ENCODE data around the gene LOC101059915.
"Not testable (repeated sequence)": the region's sequence is repeated elsewhere in the genome, so short reads cannot be mapped to it uniquely, and the experiment has no call there.

The LOC101059915 gene

GRCh38 chrX:71699023-71699344 lies 31.6 kb downstream of the LOC101059915 start:
- WGBS, 2 experiments (ENCODE audit: insufficient coverage in 1 of 2, insufficient read length in 1 of 2), result no CpG with 5 or more reads among the region's 4 CpGs
- DNase-seq; H3K4me3 ChIP-seq (ENCODE audit: low read length); H3K9ac ChIP-seq (ENCODE audit: extremely low read depth, low read length, poor library complexity, severe bottlenecking); H3K27me3 ChIP-seq (ENCODE audit: control insufficient read depth, insufficient read depth, low read length, poor library complexity, severe bottlenecking); H3K27ac Mint-ChIP-seq; H3K4me1 ChIP-seq (ENCODE audit: control insufficient read depth, insufficient read depth, low read length); H3K27me3 Mint-ChIP-seq (ENCODE audit: insufficient read depth); H3K9me3 Mint-ChIP-seq; H3K36me3 ChIP-seq (ENCODE audit: control insufficient read depth, insufficient read depth, low read length); H3K27ac ChIP-seq (ENCODE audit: low read depth, low read length); H3K36me3 Mint-ChIP-seq (ENCODE audit: low read depth); H3K4me3 Mint-ChIP-seq; H3K9me3 ChIP-seq (ENCODE audit: control insufficient read depth, low read length); H3K4me1 Mint-ChIP-seq: not testable (repeated sequence)

GRCh38 chrX:71702853-71703252 lies 35.5 kb downstream of the LOC101059915 start:
- not testable (repeated sequence) for H3K4me1 Mint-ChIP-seq; DNase-seq; H3K27ac ChIP-seq (ENCODE audit: low read depth, low read length); H3K4me3 Mint-ChIP-seq; H3K36me3 ChIP-seq (ENCODE audit: control insufficient read depth, insufficient read depth, low read length); H3K9me3 ChIP-seq (ENCODE audit: control insufficient read depth, low read length); H3K27me3 ChIP-seq (ENCODE audit: control insufficient read depth, insufficient read depth, low read length, poor library complexity, severe bottlenecking); H3K9ac ChIP-seq (ENCODE audit: extremely low read depth, low read length, poor library complexity, severe bottlenecking); H3K27ac Mint-ChIP-seq; H3K4me3 ChIP-seq (ENCODE audit: low read length); H3K9me3 Mint-ChIP-seq; H3K36me3 Mint-ChIP-seq (ENCODE audit: low read depth); H3K4me1 ChIP-seq (ENCODE audit: control insufficient read depth, insufficient read depth, low read length); H3K27me3 Mint-ChIP-seq (ENCODE audit: insufficient read depth)
- WGBS, 2 experiments (ENCODE audit: insufficient coverage in 1 of 2, insufficient read length in 1 of 2), result no CpG with 5 or more reads among the region's 12 CpGs

GRCh38 chrX:71714064-71714463 lies 46.7 kb downstream of the LOC101059915 start:
- not testable (repeated sequence) for H3K4me1 Mint-ChIP-seq; H3K4me1 ChIP-seq (ENCODE audit: control insufficient read depth, insufficient read depth, low read length); H3K4me3 ChIP-seq (ENCODE audit: low read length); H3K36me3 ChIP-seq (ENCODE audit: control insufficient read depth, insufficient read depth, low read length); H3K27ac Mint-ChIP-seq; H3K27me3 ChIP-seq (ENCODE audit: control insufficient read depth, insufficient read depth, low read length, poor library complexity, severe bottlenecking); H3K36me3 Mint-ChIP-seq (ENCODE audit: low read depth); H3K9me3 ChIP-seq (ENCODE audit: control insufficient read depth, low read length); H3K4me3 Mint-ChIP-seq; H3K9me3 Mint-ChIP-seq; H3K27me3 Mint-ChIP-seq (ENCODE audit: insufficient read depth); DNase-seq; H3K27ac ChIP-seq (ENCODE audit: low read depth, low read length); H3K9ac ChIP-seq (ENCODE audit: extremely low read depth, low read length, poor library complexity, severe bottlenecking)
- no CpG with 5 or more reads among the region's 14 CpGs for WGBS, 2 experiments (ENCODE audit: insufficient coverage in 1 of 2, insufficient read length in 1 of 2)

GRCh38 chrX:71715551-71715950 lies 48.2 kb downstream of the LOC101059915 start:
- H3K27me3 Mint-ChIP-seq (ENCODE audit: insufficient read depth); H3K36me3 Mint-ChIP-seq (ENCODE audit: low read depth); H3K36me3 ChIP-seq (ENCODE audit: control insufficient read depth, insufficient read depth, low read length); DNase-seq; H3K27me3 ChIP-seq (ENCODE audit: control insufficient read depth, insufficient read depth, low read length, poor library complexity, severe bottlenecking); H3K27ac ChIP-seq (ENCODE audit: low read depth, low read length); H3K4me3 Mint-ChIP-seq; H3K9me3 ChIP-seq (ENCODE audit: control insufficient read depth, low read length); H3K9ac ChIP-seq (ENCODE audit: extremely low read depth, low read length, poor library complexity, severe bottlenecking); H3K9me3 Mint-ChIP-seq; H3K4me3 ChIP-seq (ENCODE audit: low read length); H3K4me1 Mint-ChIP-seq; H3K4me1 ChIP-seq (ENCODE audit: control insufficient read depth, insufficient read depth, low read length); H3K27ac Mint-ChIP-seq: not testable (repeated sequence)
- WGBS, 2 experiments (ENCODE audit: insufficient coverage in 1 of 2, insufficient read length in 1 of 2), result no CpG with 5 or more reads among the region's 8 CpGs

- not testable (repeated sequence) for H3K9me3 ChIP-seq (ENCODE audit: control insufficient read depth, low read length); H3K27me3 ChIP-seq (ENCODE audit: control insufficient read depth, insufficient read depth, low read length, poor library complexity, severe bottlenecking); H3K9ac ChIP-seq (ENCODE audit: extremely low read depth, low read length, poor library complexity, severe bottlenecking); H3K4me3 ChIP-seq (ENCODE audit: low read length); DNase-seq; H3K36me3 ChIP-seq (ENCODE audit: control insufficient read depth, insufficient read depth, low read length); H3K36me3 Mint-ChIP-seq (ENCODE audit: low read depth); H3K4me1 ChIP-seq (ENCODE audit: control insufficient read depth, insufficient read depth, low read length); H3K4me1 Mint-ChIP-seq; H3K27me3 Mint-ChIP-seq (ENCODE audit: insufficient read depth); H3K27ac Mint-ChIP-seq; H3K4me3 Mint-ChIP-seq; H3K9me3 Mint-ChIP-seq; H3K27ac ChIP-seq (ENCODE audit: low read depth, low read length)
- no CpG with 5 or more reads among the region's 12 CpGs for WGBS, 2 experiments (ENCODE audit: insufficient coverage in 1 of 2, insufficient read length in 1 of 2)
These were observed 49.0 kb downstream of the LOC101059915 start for GRCh38 chrX:71716323-71716722.

- H3K9me3 Mint-ChIP-seq; H3K27me3 Mint-ChIP-seq (ENCODE audit: insufficient read depth); H3K4me1 Mint-ChIP-seq: not testable (repeated sequence)
These were observed 50.8 kb downstream of the LOC101059915 start, which contains the start of gene CXorf49 for GRCh38 chrX:71718185-71718584. Gene CXorf49 (minus strand): TSS chrX:71718285. CDS start chrX:71718151, 134 bp downstream.

GRCh38 chrX:71719195-71719594 lies 51.8 kb downstream of the LOC101059915 start:
- H3K4me3 Mint-ChIP-seq; H3K9me3 ChIP-seq (ENCODE audit: control insufficient read depth, low read length); H3K27me3 ChIP-seq (ENCODE audit: control insufficient read depth, insufficient read depth, low read length, poor library complexity, severe bottlenecking); H3K27ac ChIP-seq (ENCODE audit: low read depth, low read length); H3K9me3 Mint-ChIP-seq; H3K27ac Mint-ChIP-seq; H3K27me3 Mint-ChIP-seq (ENCODE audit: insufficient read depth); H3K4me1 Mint-ChIP-seq; H3K36me3 ChIP-seq (ENCODE audit: control insufficient read depth, insufficient read depth, low read length); H3K9ac ChIP-seq (ENCODE audit: extremely low read depth, low read length, poor library complexity, severe bottlenecking); H3K4me1 ChIP-seq (ENCODE audit: control insufficient read depth, insufficient read depth, low read length); H3K36me3 Mint-ChIP-seq (ENCODE audit: low read depth); H3K4me3 ChIP-seq (ENCODE audit: low read length); DNase-seq: not testable (repeated sequence)
- no CpG with 5 or more reads among the region's 30 CpGs for WGBS, 2 experiments (ENCODE audit: insufficient coverage in 1 of 2, insufficient read length in 1 of 2)

More at GRCh38 chrX:71718185-71718584, 50.8 kb downstream of the LOC101059915 start, which contains the start of gene CXorf49:
- not testable (repeated sequence) for H3K27ac ChIP-seq (ENCODE audit: low read depth, low read length); DNase-seq; H3K9me3 ChIP-seq (ENCODE audit: control insufficient read depth, low read length); H3K4me3 ChIP-seq (ENCODE audit: low read length); H3K27ac Mint-ChIP-seq; H3K27me3 ChIP-seq (ENCODE audit: control insufficient read depth, insufficient read depth, low read length, poor library complexity, severe bottlenecking); H3K9ac ChIP-seq (ENCODE audit: extremely low read depth, low read length, poor library complexity, severe bottlenecking); H3K36me3 ChIP-seq (ENCODE audit: control insufficient read depth, insufficient read depth, low read length); H3K36me3 Mint-ChIP-seq (ENCODE audit: low read depth); H3K4me1 ChIP-seq (ENCODE audit: control insufficient read depth, insufficient read depth, low read length); H3K4me3 Mint-ChIP-seq
- WGBS, 2 experiments (ENCODE audit: insufficient coverage in 1 of 2, insufficient read length in 1 of 2), result no CpG with 5 or more reads among the region's 30 CpGs
